ENCODE results near the gene PRR9.

- TF ChIP-seq CTCF (IDR thresholded peaks at IDR 0.05) (no peak), POLR2A (IDR thresholded peaks at IDR 0.05) (no peak), POLR2AphosphoS5 (IDR thresholded peaks at IDR 0.05) (no peak), EP300 (IDR thresholded peaks at IDR 0.05) (no peak)
These were observed 35.7 kb downstream of the PRR9 start for GRCh38 chr1:153253076-153253475.
